GM12892 (cell line): ENCODE results near the gene CCL22. TPM values are rescaled to one million over a fixed set of nuclear protein-coding genes. Genes with fewer than 3 reads are reported as not detected.
A peak's percentile ranks its signal among the peaks of the same experiment; 100 is the strongest.

Experiments used
- DNase-seq: peaks from one replicate; pipeline ENCODE4 v3.0.0; 2011; ENCODE audit not compliant: insufficient read length
- FAIRE-seq: peaks from 2 replicates; lab custom pipeline; 2011; peaks lifted over from hg19 to GRCh38; lab: Jason Lieb, UNC
- POLR2A ChIP-seq: IDR thresholded peaks from 2 replicates; pipeline ENCODE4 v1.6.1; 2011; ENCODE audit warnings: low read depth, low read length, control low read depth
- POLR2AphosphoS5 ChIP-seq: IDR thresholded peaks from 2 replicates; pipeline ENCODE4 v1.6.1; 2011; ENCODE audit warnings: low read depth, low read length, control low read depth
- TAF1 ChIP-seq: IDR thresholded peaks from 2 replicates; pipeline ENCODE4 v1.6.1; 2011; ENCODE audit warnings: low read depth, mild to moderate bottlenecking, control low read depth, low read length, borderline replicate concordance
- polyA plus RNA-seq: library from polyadenylated mRNA; unstranded; fragments of >200 nt; gene quantifications from one replicate; pipeline ENCODE4 v1.2.1, GENCODE V29; 2012; ENCODE audit warnings: missing spikeins, inconsistent platforms; ENCODE audit not compliant: missing spikeins

Gene CCL22
- polyA plus RNA-seq, result 920 TPM

- no peak for FAIRE-seq
- DNase-seq, result no peak
- TF ChIP-seq POLR2A (peak; percentile 97), POLR2AphosphoS5 (peak; percentile 96), TAF1 (peak; percentile 60; the same call in 1 of the 2 replicates)
Observed at GRCh38 chr16:57358527-57359095, at the start of gene CCL22. CCL22 (plus strand) TSS chr16:57358783; CDS start chr16:57358817, 34 bp downstream.

- DNase-seq (no peak), FAIRE-seq (no peak)
- TF ChIP-seq TAF1 (no peak), POLR2AphosphoS5 (no peak), POLR2A (no peak)
Observed at GRCh38 chr16:57310801-57311200, 47.8 kb upstream of the CCL22 start.

GRCh38 chr16:57313509-57313908, 45.1 kb upstream of the CCL22 start:
- DNase-seq, result no peak
- no peak for TF ChIP-seq TAF1
- TF ChIP-seq POLR2AphosphoS5, result no peak
- no peak for TF ChIP-seq POLR2A
- FAIRE-seq, result peak; percentile 74

DNA sequence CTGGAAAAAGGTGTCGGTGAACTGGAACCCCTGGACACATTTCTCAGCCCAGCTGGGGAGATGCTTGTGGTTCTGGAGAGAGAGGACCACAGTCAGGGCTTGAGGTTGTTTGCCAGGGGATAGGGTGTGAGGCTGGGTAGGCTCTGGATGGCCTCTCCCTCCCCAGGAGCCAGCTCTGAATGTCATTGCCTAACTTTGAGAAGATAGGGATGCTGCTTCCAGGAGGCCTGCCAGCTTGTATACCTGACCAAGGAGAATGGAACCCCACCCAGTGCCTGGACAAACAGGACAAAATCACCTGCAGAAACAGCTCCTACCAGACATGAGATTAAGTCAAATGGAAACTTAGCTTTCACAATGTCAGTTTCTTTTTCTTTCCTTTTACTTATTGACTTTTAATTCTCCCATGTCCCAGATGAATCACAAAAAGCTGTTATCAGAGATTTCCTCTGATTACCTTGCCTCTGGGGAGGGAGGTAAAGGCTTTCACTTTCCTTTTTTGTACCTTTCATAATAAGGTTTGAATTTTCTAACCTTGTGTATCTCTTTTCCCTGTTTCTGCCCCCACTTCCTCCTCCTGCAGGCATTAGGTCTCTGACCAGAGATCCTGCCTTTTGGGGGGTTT, 44.3 kb upstream of the CCL22 start:
- no peak for TF ChIP-seq POLR2AphosphoS5
- TF ChIP-seq TAF1, result no peak
- no peak for TF ChIP-seq POLR2A
- DNase-seq (no peak), FAIRE-seq (peak; percentile 87)

- FAIRE-seq (peak; percentile 57), DNase-seq (no peak)
- TF ChIP-seq TAF1, result no peak
- TF ChIP-seq POLR2A, result no peak
Observed at GRCh38 chr16:57315416-57315815, 43.2 kb upstream of the CCL22 start.

GRCh38 chr16:57316390-57317017, 42.1 kb upstream of the CCL22 start:
- TF ChIP-seq POLR2AphosphoS5 (no peak), TAF1 (no peak), POLR2A (no peak)
- no peak for FAIRE-seq

DNA sequence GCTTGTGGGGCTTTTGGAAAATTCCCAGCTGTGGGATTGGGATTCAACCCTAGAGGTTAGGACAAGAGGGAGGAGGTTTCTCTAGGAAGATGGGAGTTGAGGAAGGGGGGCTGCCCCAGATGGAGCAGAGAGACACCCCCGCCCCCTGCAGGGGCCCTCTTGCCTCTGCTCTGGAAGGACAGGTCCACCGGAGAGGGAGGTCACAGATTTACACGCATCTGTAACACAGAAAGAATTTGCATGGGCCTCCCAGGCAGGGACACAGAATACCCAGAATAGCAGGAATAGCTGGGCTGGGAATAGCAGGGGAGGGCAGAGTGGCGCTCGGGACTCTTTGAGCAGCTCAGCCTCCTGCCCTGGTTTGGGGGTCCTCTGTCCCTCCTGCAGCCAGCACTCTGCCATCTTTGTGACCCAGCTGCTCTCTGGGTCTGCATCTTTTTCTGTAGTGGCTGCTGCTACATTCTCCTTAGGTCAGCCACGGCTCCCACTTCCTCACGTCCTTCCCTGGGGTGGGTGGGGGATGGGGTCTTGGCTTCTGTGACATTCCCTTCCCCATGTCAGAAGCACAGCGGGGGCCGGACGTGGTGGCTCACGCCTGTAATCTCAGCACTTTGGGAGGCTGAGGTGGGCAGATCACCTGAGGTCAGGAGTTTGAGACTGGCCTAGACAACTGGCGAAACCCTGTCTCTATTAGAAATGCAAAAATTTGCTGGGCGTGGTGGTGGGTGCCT, 40.2 kb upstream of the CCL22 start:
- DNase-seq (no peak), FAIRE-seq (no peak)
- no peak for TF ChIP-seq POLR2AphosphoS5
- no peak for TF ChIP-seq TAF1
- no peak for TF ChIP-seq POLR2A

More at GRCh38 chr16:57316390-57317017, 42.1 kb upstream of the CCL22 start:
- DNase-seq, result no peak

GRCh38 chr16:57319646-57320045, 38.9 kb upstream of the CCL22 start:
- TF ChIP-seq POLR2AphosphoS5, result no peak
- DNase-seq (no peak), FAIRE-seq (no peak)

DNA sequence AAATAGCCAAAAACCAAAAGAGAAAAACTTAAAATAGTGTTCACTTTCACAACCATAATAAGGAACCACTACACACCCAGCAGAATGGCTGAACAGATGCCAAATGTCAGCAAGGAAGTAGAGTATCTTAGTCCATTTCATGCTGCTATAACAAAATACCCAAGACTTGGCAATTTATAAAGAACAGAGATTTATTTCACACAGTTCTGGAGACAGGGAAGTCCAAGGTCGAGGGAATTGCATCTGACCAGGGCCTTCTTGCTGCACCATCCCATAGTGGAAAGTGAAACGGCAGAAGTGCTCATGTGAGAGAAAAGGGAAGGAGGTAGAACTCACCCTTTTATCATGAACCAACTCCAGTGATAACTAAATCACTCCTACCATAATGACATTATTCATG, 33.8 kb upstream of the CCL22 start:
- DNase-seq, result no peak
- FAIRE-seq, result peak; percentile 75
- no peak for TF ChIP-seq TAF1
- TF ChIP-seq POLR2A, result no peak
- no peak for TF ChIP-seq POLR2AphosphoS5

DNA sequence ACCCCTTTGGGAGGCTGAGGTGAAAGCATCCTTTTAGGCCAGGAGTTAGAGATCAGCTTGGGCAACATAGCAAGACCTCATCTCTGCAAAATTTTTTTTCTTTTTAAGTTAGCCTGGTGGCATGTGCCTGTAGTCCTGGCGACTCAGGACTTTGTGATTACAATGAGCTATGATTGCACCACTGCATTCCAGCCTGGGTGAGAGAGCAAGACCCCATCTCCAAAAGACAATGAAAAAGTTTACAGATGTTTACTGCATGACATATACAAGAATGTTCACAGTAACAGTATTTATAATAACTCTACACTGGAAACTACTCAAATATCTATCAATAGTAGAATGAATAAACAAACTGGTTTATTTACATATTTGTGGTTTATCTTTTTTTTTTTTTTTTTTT, 33.1 kb upstream of the CCL22 start:
- TF ChIP-seq POLR2A, result no peak
- TF ChIP-seq POLR2AphosphoS5, result no peak
- no peak for TF ChIP-seq TAF1
- DNase-seq (no peak), FAIRE-seq (no peak)

DNA sequence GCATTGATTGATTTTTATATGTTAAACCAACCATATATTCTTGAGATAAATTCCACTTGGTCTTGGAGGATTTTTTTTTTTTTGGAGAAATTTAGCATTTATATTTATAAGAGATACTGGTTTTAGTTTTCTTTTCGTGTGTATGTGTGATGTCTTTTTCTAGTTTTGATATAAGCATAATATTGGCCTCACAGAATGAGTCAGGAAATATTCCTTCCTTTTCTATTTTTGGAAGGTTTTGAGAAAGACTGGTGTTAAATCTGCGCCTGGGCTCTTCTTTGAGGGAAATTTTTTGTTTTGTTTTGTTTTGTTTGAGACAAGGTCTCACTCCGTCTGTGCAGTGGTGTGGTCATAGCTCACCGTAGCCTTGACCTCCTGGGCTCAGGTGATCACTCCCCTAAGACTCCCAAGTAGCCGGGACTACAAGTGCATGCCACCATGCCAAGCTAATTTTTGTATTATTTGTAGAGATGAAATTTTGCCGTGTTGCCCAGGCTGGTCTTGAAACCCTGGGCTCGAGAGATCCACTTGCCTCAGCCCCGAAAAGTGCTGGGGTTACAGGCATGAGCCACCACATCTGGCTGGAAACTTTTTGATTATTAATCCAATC, 28.8 kb upstream of the CCL22 start:
- TF ChIP-seq TAF1, result no peak
- DNase-seq (no peak), FAIRE-seq (peak; percentile 76)

GRCh38 chr16:57331355-57331754, 27.2 kb upstream of the CCL22 start:
- DNase-seq (no peak), FAIRE-seq (no peak)
- TF ChIP-seq POLR2A (no peak), POLR2AphosphoS5 (no peak), TAF1 (no peak)
